Measurements from ENCODE around the gene NCAM1.

Gene NCAM1

DNA sequence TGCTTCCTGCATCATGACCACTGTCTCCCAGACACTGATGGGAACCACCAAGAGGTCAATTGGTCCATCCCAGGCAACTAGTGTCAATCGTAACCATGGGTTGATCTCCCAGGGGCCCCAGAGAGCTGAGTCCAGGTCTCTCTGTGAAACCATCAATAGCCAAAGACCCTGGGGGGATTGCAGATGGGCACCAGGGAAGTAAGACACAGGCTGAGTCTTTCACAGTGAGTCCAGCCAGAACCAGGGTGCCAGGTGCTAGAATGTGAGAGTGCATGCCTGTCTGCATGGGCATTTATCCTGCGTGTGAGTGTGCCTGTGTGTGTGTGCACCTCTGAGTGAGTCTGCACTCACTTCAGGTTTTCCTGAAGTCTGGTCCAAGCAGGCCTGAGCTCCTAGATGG, 307.9 kb downstream of the NCAM1 start:
- Histone ChIP-seq H3K9me3 (ENCODE audit: control insufficient read depth, low read length) (no peaks in the 10 kb centered on the region), H3K4me1 (ENCODE audit: control insufficient read depth, insufficient read depth, low read length, poor library complexity, severe bottlenecking) (no peaks in the 10 kb centered on the region), H3K36me3 (ENCODE audit: control insufficient read depth, insufficient read depth, low read length) (no peaks in the 10 kb centered on the region), H3K27ac (ENCODE audit: low read depth, low read length, severe bottlenecking) (no peak overlapping the region), H3K4me3 (ENCODE audit: extremely low read depth, insufficient read depth, low read length, poor library complexity, severe bottlenecking) (no peak overlapping the region)
- 89 to 92% methylated on average over 2 of the region's 2 CpGs for WGBS, 2 experiments (ENCODE audit: insufficient coverage in 2 of 2)

DNA sequence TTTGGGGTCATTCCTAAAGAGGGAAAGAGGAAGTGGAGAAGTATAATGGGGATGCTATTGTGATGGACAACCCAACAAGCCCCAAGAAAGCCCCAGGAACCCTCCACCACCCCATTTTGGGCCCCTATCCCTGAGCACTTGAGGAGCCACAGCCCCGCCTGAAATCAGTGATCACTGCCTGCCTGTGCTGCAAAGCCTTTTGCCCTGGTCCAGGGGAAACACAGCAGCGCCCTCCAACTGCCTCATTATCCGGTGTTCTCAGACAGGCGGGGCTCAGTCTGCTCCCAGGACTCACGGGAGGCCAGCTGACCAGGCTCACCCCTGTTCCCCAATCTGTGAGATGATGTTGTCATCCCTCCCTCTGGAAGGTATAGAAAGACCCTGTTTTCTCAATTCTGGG, 308.4 kb downstream of the NCAM1 start:
- Histone ChIP-seq H3K9me3 (ENCODE audit: control insufficient read depth, low read length) (no peaks in the 10 kb centered on the region), H3K36me3 (ENCODE audit: control insufficient read depth, insufficient read depth, low read length) (no peaks in the 10 kb centered on the region), H3K27ac (ENCODE audit: low read depth, low read length, severe bottlenecking) (no peak overlapping the region), H3K4me1 (ENCODE audit: control insufficient read depth, insufficient read depth, low read length, poor library complexity, severe bottlenecking) (no peaks in the 10 kb centered on the region), H3K4me3 (ENCODE audit: extremely low read depth, insufficient read depth, low read length, poor library complexity, severe bottlenecking) (no peak overlapping the region)
- WGBS, 2 experiments (ENCODE audit: insufficient coverage in 2 of 2): 67 to 95% methylated on average over 4 of the region's 5 CpGs

DNA sequence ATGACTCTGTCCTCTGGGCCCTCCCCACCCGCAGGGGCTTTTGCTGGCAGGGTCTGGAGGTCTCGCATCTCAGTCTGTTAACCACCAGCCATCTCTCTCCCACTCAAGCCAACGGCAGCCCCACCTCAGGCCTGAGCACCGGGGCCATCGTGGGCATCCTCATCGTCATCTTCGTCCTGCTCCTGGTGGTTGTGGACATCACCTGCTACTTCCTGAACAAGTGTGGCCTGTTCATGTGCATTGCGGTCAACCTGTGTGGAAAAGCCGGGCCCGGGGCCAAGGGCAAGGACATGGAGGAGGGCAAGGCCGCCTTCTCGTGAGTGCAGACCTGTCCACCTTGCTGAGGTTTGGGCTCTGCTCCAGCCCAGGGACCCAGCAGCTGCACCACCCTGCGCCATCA, 308.9 kb downstream of the NCAM1 start:
- H3K36me3 ChIP-seq (ENCODE audit: control insufficient read depth, insufficient read depth, low read length): no peaks in the 10 kb centered on the region
- 93 to 95% methylated on average over 12 to 13 of the region's 13 CpGs for WGBS, 2 experiments (ENCODE audit: insufficient coverage in 2 of 2)
- H3K9me3 ChIP-seq (ENCODE audit: control insufficient read depth, low read length): no peaks in the 10 kb centered on the region
- no peak overlapping the region for H3K4me3 ChIP-seq (ENCODE audit: extremely low read depth, insufficient read depth, low read length, poor library complexity, severe bottlenecking)
- H3K4me1 ChIP-seq (ENCODE audit: control insufficient read depth, insufficient read depth, low read length, poor library complexity, severe bottlenecking): no peaks in the 10 kb centered on the region
- H3K27ac ChIP-seq (ENCODE audit: low read depth, low read length, severe bottlenecking): no peak overlapping the region

DNA sequence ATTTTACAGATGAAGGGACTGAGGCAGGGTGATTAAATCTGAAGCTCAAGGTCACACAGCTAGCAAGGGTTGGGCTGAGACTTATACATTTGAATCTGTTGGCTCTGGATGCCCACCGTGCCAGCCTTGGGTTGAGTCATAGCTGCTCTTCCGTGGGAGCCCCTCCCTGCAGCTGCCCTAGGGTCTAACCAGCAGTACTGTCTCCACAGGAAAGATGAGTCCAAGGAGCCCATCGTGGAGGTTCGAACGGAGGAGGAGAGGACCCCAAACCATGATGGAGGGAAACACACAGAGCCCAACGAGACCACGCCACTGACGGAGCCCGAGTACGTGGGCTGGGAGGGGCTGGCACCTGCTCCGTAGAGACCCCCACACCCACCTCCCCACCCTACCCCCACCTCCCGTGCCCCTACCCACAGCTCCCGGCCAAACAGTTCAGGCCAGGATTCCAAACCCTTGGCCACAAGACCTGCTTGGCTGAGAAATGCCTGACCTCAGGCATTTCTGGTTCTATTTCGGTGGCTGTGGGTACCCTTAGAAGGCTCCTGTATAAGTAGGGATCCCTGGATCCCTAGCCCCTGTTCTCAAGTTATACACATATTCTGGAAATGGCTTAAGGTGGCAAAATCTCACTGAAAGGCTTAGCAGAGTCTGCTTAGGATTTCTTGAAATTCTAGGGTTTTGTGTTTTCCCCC, 310.5 kb downstream of the NCAM1 start:
- whole genome bisulfite sequencing, 2 experiments (ENCODE audit: insufficient coverage in 2 of 2): 90 to 94% methylated on average over 4 to 7 of the region's 14 CpGs
- Histone ChIP-seq H3K36me3 (ENCODE audit: control insufficient read depth, insufficient read depth, low read length) (peaks cover 3% of the 10 kb centered on the region), H3K9me3 (ENCODE audit: control insufficient read depth, low read length) (no peaks in the 10 kb centered on the region), H3K27ac (ENCODE audit: low read depth, low read length, severe bottlenecking) (no peak overlapping the region), H3K4me1 (ENCODE audit: control insufficient read depth, insufficient read depth, low read length, poor library complexity, severe bottlenecking) (no peaks in the 10 kb centered on the region), H3K4me3 (ENCODE audit: extremely low read depth, insufficient read depth, low read length, poor library complexity, severe bottlenecking) (no peak overlapping the region)

DNA sequence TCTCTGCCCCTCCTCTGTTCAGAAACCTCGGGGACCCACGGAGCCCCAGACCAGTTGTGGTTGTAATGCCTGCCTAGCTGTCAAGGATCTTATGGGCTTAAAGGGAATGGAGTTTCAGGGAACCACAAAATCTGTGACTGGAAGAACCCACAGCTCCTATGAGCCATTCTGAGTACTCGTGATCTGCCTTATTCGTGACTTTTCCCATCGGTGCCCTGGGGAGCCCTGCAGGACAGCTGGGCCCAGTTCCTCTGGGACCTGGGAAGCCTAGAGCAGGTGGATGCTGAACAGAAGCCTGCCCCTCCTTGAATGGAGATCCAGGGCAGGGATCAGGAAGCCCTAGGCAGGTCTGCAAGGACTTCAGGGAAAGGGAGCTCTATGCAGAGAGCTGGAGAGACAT, 311.1 kb downstream of the NCAM1 start:
- no peak overlapping the region for H3K27ac ChIP-seq (ENCODE audit: low read depth, low read length, severe bottlenecking)
- H3K9me3 ChIP-seq (ENCODE audit: control insufficient read depth, low read length): no peaks in the 10 kb centered on the region
- H3K4me3 ChIP-seq (ENCODE audit: extremely low read depth, insufficient read depth, low read length, poor library complexity, severe bottlenecking): no peak overlapping the region
- H3K36me3 ChIP-seq (ENCODE audit: control insufficient read depth, insufficient read depth, low read length): peaks cover 3% of the 10 kb centered on the region
- 75 to 92% methylated on average over 3 to 5 of the region's 5 CpGs for WGBS, 2 experiments (ENCODE audit: insufficient coverage in 2 of 2)
- H3K4me1 ChIP-seq (ENCODE audit: control insufficient read depth, insufficient read depth, low read length, poor library complexity, severe bottlenecking): no peaks in the 10 kb centered on the region

DNA sequence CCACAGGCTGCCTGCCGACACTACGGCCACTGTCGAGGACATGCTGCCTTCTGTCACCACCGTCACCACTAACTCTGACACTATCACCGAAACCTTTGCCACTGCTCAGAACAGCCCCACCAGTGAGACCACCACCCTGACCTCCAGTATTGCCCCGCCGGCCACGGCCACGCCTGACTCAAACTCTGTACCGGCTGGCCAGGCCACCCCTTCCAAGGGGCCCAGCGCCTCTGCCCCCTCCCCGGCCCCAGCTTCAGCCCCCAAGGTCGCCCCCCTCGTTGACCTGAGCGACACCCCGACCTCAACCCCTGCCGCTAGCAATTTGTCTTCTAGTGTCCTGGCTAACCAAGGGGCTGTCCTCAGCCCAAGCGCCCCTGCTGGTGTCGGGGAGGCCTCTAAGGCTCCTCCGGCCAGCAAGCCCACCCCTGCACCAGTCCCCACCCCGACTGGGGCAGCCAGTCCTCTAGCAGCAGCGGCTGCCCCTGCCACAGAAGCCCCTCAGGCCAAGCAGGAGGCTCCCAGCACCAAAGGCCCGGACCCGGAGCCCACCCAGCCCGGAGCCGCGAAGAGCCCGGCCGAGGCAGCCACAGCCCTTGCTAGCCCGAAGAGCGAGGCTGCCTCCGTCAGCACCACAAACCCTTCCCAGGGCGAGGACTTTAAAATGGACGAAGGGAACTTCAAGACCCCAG, 311.9 kb downstream of the NCAM1 start:
- Histone ChIP-seq H3K4me1 (ENCODE audit: control insufficient read depth, insufficient read depth, low read length, poor library complexity, severe bottlenecking) (no peaks in the 10 kb centered on the region), H3K4me3 (ENCODE audit: extremely low read depth, insufficient read depth, low read length, poor library complexity, severe bottlenecking) (no peak overlapping the region), H3K9me3 (ENCODE audit: control insufficient read depth, low read length) (no peaks in the 10 kb centered on the region), H3K36me3 (ENCODE audit: control insufficient read depth, insufficient read depth, low read length) (peaks cover 3% of the 10 kb centered on the region), H3K27ac (ENCODE audit: low read depth, low read length, severe bottlenecking) (no peak overlapping the region)
- WGBS, 2 experiments (ENCODE audit: insufficient coverage in 2 of 2): 91 to 94% methylated on average over 24 to 29 of the region's 34 CpGs

DNA sequence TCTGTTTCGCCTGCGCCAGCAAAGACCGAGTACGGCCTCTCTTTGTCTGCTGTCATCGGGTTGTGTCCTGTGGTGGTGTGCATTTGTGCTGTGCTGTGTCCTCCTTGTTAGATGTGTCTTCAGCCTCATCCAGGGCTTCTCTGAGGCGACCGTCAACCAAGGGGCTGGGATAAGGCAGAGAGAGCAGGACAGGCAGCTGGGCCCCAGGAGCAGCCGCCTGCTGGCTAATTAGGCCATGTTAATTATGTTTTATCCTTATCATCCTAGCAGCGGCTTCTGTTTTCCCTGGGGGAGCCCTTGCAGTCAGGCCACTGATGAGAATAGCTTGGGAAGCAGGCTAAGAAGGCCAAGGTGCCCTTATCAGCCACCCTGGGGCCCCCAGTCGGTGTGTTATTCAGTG, 312.5 kb downstream of the NCAM1 start:
- no peaks in the 10 kb centered on the region for H3K9me3 ChIP-seq (ENCODE audit: control insufficient read depth, low read length)
- WGBS, 2 experiments (ENCODE audit: insufficient coverage in 2 of 2): 83 to 94% methylated on average over 7 to 8 of the region's 10 CpGs
- H3K27ac ChIP-seq (ENCODE audit: low read depth, low read length, severe bottlenecking): no peak overlapping the region
- no peaks in the 10 kb centered on the region for H3K4me1 ChIP-seq (ENCODE audit: control insufficient read depth, insufficient read depth, low read length, poor library complexity, severe bottlenecking)
- peaks cover 3% of the 10 kb centered on the region for H3K36me3 ChIP-seq (ENCODE audit: control insufficient read depth, insufficient read depth, low read length)
- no peak overlapping the region for H3K4me3 ChIP-seq (ENCODE audit: extremely low read depth, insufficient read depth, low read length, poor library complexity, severe bottlenecking)

DNA sequence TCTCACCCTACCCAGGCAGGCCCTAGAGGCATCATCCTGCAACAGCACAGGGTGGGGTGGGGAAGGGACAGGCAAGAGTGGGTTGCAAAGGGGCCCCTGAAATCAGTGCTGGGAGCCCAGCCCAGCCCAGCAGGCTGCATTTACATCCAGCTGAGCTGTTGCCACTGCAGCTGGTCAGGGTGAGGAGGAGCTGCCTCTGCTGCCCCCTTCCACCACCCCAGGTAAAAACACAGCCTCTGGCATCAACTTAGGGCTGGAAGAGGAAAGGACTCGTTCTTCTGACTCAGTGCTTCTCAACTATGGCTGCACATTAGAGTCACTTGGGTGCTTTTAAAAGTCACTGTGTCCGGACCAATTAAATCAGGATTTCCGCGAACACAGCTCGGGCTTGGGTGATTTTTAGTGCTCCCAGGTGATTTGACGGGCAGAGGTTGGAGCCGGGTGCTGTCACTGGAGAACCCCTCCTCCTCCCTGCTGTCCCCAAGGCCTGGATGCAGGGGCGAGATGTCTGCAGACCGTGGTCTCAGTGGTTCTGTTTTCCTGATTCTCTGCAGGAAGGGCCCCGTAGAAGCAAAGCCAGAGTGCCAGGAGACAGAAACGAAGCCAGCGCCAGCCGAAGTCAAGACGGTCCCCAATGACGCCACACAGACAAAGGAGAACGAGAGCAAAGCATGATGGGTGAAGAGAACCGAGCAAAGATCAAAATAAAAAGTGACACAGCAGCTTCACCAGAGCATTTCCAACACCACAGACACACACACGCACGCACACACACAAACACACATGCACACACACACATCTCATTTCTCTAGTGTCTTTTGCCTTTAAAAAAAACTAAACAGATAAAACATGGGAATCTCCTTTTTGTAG, 313.7 kb downstream of the NCAM1 start:
- WGBS, 2 experiments (ENCODE audit: insufficient coverage in 2 of 2): 91 to 95% methylated on average over 17 to 18 of the region's 19 CpGs
- Histone ChIP-seq H3K4me1 (ENCODE audit: control insufficient read depth, insufficient read depth, low read length, poor library complexity, severe bottlenecking) (no peaks in the 10 kb centered on the region), H3K36me3 (ENCODE audit: control insufficient read depth, insufficient read depth, low read length) (peaks cover 3% of the 10 kb centered on the region), H3K9me3 (ENCODE audit: control insufficient read depth, low read length) (no peaks in the 10 kb centered on the region), H3K27ac (ENCODE audit: low read depth, low read length, severe bottlenecking) (no peak overlapping the region), H3K4me3 (ENCODE audit: extremely low read depth, insufficient read depth, low read length, poor library complexity, severe bottlenecking) (no peak overlapping the region)

DNA sequence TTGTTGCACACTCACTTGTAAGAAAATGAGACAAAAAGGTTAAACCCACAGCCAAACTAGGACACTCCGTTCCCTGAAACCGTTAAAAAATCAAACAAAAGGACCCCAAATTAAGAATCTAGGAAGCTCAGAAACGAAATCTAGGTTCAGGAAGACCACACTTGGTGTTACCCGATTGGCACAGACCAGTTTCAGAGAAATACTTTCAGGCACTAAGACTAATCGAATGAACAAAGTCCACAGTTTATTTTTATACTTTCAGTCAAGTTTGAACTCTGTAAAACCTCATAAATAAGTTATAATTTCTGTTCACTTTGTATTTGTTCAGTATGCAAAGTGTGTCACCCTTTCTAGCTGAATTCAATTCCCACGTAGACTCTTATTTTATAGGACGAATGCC, 314.4 kb downstream of the NCAM1 start:
- Histone ChIP-seq H3K9me3 (ENCODE audit: control insufficient read depth, low read length) (no peaks in the 10 kb centered on the region), H3K27ac (ENCODE audit: low read depth, low read length, severe bottlenecking) (no peak overlapping the region)
- 97 to 98% methylated on average over 4 of the region's 7 CpGs for WGBS, 2 experiments (ENCODE audit: insufficient coverage in 2 of 2)

DNA sequence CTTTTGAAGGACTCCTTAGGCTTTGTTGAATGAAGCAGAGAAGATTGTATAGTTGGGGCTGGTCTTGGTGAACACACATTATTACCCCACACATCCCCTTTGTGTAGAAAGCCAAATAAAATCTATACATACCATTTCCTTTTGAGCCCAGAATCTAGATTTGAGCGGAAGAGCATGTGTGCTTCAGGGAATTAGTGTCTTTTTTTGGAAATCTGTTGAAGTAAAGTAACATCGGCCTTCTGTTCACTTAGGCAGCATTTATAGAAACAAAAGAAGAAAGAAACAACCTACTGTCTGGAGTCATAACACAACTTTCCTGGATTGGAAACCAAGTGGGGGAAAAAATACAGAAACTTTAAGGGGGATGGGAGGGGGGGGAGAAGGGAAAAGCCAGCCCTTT, 315.2 kb downstream of the NCAM1 start:
- no peak overlapping the region for H3K4me3 ChIP-seq (ENCODE audit: extremely low read depth, insufficient read depth, low read length, poor library complexity, severe bottlenecking)
- H3K4me1 ChIP-seq (ENCODE audit: control insufficient read depth, insufficient read depth, low read length, poor library complexity, severe bottlenecking): no peaks in the 10 kb centered on the region
- H3K36me3 ChIP-seq (ENCODE audit: control insufficient read depth, insufficient read depth, low read length): peaks cover 3% of the 10 kb centered on the region
- WGBS, 2 experiments (ENCODE audit: insufficient coverage in 2 of 2): no CpG with 5 or more reads among the region's 2 CpGs
- H3K27ac ChIP-seq (ENCODE audit: low read depth, low read length, severe bottlenecking): no peak overlapping the region
- no peaks in the 10 kb centered on the region for H3K9me3 ChIP-seq (ENCODE audit: control insufficient read depth, low read length)

More for the DNA sequence above, 314.4 kb downstream of the NCAM1 start:
- H3K36me3 ChIP-seq (ENCODE audit: control insufficient read depth, insufficient read depth, low read length): peaks cover 3% of the 10 kb centered on the region
- H3K4me3 ChIP-seq (ENCODE audit: extremely low read depth, insufficient read depth, low read length, poor library complexity, severe bottlenecking): no peak overlapping the region
- no peaks in the 10 kb centered on the region for H3K4me1 ChIP-seq (ENCODE audit: control insufficient read depth, insufficient read depth, low read length, poor library complexity, severe bottlenecking)
